A673 (cell line): Measurements from ENCODE around the gene SNAP25.

Experiments
- EZH2 ChIP-seq: fragments of 200-600 bp; sonication (generic); IDR thresholded peaks from 2 replicates; pipeline ENCODE4 v1.6.1; 2017; ENCODE audit warnings: borderline replicate concordance, low read depth, mild to moderate bottlenecking, mixed read lengths, antibody characterized with exemption, low read length; ENCODE audit not compliant: poor library complexity, severe bottlenecking
- TF ChIP-seq, protein P1 (sequence below): fragments of 300-800, 200-600 bp; sonication (generic); conservative IDR thresholded peaks from 2 replicates; pipeline ENCODE4 v1.5.1; 2017; ENCODE audit warnings: low read depth, mild to moderate bottlenecking, antibody characterized with exemption, low read length, moderate library complexity, mixed read lengths

DNA sequence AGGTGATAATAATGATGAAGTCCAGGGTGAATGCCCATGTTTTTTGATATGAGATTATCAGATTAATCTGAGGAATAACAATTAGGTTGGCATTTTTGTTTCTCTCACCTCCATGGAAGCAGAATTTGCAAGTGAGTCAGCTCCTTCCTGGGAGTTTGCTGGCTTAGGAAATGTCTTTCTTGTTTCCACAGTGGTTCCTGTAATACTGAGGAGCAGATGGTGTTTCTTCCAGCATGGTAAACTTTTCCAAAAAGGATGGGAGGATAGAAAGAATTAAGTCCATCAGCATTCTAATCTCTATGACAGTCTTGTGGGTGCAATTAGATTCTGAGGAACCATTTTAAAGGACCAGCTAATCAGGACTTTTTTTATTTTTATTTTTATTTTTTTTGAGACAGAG lies 40.5 kb downstream of the SNAP25 start:
- TF ChIP-seq, protein P1, sequence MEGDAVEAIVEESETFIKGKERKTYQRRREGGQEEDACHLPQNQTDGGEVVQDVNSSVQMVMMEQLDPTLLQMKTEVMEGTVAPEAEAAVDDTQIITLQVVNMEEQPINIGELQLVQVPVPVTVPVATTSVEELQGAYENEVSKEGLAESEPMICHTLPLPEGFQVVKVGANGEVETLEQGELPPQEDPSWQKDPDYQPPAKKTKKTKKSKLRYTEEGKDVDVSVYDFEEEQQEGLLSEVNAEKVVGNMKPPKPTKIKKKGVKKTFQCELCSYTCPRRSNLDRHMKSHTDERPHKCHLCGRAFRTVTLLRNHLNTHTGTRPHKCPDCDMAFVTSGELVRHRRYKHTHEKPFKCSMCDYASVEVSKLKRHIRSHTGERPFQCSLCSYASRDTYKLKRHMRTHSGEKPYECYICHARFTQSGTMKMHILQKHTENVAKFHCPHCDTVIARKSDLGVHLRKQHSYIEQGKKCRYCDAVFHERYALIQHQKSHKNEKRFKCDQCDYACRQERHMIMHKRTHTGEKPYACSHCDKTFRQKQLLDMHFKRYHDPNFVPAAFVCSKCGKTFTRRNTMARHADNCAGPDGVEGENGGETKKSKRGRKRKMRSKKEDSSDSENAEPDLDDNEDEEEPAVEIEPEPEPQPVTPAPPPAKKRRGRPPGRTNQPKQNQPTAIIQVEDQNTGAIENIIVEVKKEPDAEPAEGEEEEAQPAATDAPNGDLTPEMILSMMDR = no peak
- TF ChIP-seq EZH2 = no peak
